NCI-H187 (cell line): ENCODE data around the gene TOM1L2.
A peak's percentile ranks its signal among the peaks of the same experiment; 100 is the strongest.

Experiments
- DNase-seq, 2 experiments: peaks; one replicate each; lab custom pipeline; 2025; lab: John Stamatoyannopoulos, UW

Gene TOM1L2

DNA sequence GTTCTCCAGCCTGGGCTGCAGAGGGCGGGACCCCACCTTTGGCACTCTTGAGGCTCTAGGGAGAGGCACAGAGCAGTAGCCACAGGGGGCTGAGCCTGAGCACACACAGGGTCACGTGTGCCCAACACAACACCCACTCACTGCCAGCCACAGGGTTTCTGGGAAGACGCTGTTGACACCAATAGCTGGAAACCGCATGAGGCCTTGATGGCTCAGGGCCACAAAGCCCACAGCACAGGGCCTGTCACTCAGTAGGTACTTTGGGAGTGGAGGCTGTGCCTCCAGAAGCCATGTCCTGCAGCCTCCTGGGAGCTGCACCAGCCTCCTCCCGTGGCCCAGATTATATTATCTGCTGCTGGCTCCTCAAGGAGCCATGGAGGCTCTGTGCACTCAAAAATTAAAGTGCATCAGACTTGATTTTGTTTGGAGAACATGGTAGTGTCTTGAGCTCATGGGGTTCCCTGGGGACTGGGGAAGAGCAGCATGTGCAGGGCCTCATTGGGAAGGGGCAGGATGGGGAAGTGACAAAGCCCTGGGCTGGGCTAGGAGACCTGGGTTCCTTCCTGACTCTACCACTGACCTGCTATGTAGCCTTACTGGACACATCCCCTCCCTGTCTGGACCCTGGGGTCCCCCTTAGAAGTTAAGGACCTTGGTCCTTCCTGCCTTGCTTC lies 122.9 kb downstream of the TOM1L2 start:
- peak in 1 of 2 experiments; percentile 16 for DNase-seq

DNA sequence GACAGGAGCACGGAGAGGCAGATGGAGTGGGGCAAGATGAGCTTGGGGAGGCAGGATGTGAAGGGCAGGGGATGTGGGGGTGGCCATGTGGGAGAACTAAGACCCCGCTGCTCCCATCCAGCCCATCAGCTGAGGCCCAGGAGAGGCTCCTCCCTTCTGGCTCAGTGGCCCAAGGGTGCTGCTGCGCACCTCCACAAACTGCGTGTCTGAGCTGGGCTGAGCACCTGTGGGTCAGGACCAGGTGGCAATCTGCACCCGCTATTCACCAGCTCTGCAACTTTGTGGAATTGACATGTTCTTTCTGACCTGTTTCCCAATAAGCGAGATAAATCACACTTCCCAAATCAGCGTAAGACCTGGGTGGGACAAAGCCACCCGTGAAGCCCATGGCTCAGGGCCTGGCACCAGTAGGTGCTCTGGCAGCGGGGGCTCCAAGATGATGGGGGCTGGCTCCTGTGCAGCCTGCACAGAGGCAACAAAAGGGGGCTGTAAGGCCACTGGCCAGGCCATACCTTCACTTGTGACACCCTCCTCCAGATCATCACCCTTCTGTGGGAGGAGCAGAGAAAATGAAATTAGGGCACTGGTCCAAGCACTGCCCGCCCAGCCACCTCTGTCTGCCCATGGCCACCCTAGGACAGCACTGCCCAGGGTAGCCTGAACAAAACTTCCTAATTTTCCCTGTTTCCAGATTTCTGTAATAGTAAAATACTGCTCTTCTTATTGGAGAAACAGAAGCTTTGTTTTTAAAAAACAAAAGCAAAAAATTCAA lies 123.7 kb downstream of the TOM1L2 start:
- DNase-seq: no peak

DNA sequence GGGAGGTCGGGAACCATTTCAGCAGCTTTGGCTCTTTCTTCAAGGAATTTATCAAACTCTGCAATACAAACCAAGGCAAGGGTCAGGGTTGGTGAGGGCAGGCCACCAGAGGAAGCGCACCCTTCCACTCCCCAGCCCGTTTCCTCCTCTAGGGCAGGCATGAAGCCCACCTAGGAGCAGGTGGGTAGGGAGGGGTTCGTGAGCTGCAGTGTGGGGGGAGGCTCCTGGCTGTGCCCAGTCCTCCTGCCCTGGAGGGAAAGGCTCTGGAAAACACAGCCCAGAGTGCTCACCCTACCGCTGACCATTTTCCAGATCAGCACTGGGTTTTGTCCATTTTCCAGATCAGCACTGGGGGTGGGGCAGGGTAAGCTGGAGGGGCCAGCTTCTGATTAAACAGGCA lies 124.5 kb downstream of the TOM1L2 start:
- no peak for DNase-seq

DNA sequence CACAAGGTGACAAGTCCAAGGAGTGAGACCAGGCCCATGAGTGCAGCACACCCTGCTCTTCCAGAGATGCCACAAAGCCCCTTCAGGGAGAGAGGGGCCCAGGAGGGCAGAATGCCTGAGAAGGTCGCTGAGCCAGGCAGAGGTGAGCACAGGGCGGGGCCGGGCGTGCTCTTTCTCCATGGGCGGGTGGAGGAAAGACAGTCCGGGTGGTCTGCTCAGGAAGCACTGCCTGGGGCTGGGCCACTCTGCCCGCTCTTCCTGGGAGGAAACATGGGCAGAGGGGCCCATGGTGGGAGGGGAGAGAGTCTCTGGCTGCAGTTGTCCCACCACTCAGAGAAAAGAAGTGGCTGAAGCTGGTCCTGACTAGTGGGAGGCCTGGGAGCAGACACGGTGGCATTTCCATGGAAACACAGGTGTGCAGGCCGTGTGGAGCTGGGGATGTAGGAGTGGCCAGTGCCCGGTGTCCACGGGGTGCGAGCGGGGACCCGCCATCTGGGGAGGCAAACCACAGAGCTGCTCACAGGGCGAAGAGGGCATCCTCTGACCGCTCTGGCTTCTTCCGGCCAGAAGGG lies 125.0 kb downstream of the TOM1L2 start:
- no peak for DNase-seq

DNA sequence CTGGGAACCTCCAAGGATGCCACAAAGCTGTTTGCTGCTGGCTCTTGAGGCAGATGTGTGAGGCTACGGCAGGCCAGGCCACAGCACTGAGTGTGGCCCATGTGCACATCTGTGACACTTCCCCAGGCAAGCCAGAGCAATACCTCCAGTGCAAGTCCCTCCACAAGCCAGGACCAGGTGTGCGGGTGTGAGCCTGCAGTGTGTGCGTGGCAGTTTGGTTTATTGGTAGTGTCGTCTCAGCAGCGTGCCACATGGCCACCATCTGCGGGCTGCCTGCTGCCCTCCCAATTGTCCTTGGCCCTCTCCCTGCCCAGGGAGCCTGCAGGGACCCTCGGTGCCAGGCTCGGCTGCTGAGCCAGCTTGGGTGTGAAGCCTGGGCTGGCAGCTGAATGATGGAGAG lies 125.6 kb downstream of the TOM1L2 start:
- DNase-seq: no peak

DNA sequence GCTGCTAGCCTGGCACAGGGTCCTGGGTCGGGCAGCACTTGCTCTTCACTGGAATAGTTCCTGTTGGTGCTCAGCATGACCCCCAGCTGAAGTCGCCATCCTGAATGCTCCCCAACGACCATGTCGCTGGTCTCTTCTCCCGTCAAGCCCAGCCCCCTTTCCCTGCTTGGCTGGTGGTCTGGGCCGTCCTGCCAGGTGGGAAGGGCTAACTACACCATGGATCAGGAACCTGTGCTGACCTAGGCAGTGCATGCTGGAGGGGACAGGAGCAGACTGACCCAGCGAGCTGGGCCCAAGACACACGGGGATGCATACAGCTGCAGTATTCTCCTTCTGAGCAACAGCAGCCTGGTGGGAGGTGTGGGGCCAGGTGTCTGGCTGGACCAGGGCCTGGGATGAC lies 126.2 kb downstream of the TOM1L2 start:
- DNase-seq: no peak

DNA sequence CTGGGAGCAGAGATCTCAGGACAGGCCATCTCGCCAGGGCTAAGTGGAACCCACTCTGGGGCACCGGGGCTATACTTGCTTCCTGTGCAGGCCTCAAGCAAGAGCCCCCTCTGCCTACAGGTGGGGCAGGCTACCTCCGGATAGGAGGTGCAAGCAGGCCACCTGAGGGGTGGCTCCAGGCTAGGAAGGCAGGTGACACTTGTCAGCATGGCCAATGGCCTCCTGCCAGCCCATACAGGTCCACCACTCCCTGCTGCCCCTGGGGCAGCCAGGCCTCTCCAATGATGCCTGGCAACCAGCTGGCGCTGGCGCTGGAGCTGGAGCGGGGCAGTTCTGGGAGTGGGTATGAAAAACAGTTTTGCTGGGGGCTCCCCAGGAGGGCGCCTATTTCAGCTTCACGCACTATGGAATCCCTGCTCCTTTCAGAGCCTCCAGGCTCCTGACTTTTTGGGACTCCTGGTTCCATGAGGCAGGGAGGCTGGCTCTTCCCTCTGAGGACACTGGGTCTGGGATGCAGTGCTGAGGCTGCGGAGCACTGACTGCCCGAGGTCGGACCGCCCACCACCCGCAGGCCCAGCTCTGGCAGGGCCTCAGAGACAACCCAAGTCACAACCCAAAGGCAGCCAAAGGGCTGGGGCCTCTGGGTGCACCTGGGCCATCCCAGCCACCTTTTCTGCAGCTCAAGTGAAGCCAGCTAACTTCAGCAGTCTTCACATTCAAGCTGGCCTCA lies 127.0 kb downstream of the TOM1L2 start:
- DNase-seq: no peak

DNA sequence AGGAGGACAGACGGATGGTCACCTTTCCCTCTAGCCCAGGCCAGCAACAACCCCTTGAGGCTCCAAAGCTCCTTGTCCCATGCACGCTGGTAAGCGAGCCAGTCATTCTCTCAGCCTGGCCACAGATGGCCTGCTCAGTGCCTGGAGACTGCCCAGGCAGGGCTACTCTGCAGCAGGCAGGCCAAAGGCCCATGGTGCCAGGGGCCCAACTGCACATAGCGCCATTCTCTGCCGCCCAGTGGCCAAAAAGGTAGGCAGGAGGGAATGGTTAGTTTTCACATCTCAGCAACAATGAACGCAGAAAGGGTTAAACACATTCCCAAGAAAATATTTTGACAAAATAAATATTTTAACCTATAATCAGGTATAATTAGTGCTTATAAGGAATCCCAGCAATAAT lies 127.7 kb downstream of the TOM1L2 start:
- no peak for DNase-seq

DNA sequence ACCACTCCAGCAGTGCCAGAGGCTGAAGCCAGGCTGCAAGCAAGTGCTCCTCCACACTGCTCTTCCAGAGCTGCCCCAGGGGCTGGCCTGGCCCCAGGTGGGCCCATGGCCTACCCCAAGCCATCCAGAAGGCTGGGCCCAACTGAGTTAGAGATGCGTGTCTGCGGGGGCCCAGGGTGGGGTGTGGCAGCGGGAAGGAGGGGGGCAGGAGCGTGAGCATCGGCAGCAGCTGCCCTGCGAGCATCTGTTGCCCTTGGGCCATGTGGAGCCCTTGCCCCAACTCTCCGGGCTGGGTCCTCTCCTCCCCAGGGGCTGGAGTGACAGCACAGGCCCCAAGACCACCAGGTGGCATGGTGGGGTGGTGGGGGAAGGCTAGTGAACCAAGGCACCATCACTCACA lies 128.1 kb downstream of the TOM1L2 start:
- DNase-seq: no peak

DNA sequence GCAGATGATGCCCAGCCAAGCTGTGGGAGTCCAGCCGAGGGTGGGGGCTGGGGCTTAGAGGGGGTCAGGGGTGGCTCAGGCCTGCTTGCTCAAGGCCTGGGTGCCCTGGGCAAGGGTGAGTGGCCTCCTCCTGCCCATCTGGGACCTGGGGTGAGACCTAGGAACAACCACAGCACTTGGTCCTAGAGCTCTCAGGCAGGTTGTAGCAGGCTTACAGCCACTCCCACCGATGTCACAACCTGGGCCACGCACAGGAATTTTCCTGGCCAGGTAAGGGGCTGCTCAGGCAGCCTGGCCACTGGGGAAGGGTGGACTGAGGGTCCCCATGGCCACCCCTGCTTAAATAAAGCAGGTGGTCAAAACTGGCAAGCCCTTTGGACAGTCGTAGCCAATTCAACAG lies 129.1 kb downstream of the TOM1L2 start:
- no peak for DNase-seq

DNA sequence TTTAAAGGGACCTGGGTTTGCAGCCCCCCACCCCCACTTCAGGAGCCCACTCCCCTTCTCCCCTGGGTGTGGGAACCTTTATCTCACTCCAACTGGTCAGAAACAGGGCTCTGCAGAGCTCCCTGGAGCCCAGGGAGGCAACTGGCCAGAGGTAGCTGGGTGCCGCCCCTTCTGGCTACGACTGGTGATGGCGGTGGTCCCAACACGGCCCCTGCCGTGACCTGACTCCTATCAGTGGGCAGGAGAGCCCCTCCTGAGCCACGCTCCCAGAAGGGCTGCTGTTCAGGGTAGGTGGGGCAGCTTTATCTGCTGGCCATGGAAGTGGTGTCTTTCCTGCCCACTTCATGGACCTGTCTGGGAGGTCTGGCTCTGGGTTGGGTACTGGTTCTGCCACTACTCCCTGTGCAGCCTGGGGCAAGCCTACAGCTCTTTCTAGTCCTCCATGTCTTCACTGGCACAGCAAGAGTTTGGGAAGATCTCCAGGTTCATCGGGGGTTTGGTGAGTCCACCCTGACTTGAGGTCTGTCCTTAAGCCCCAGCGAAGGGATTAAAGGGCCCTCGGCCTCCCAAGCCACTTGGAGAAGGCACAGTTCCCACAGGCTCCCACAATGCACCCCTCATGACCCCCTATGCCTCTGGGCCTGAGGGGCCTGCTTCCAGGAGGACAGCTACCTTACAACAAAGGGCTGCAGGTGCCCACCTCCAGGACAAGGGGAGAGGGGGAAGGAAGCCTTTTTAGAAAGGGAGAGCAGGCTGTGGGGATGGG lies 129.9 kb downstream of the TOM1L2 start:
- DNase-seq: no peak

DNA sequence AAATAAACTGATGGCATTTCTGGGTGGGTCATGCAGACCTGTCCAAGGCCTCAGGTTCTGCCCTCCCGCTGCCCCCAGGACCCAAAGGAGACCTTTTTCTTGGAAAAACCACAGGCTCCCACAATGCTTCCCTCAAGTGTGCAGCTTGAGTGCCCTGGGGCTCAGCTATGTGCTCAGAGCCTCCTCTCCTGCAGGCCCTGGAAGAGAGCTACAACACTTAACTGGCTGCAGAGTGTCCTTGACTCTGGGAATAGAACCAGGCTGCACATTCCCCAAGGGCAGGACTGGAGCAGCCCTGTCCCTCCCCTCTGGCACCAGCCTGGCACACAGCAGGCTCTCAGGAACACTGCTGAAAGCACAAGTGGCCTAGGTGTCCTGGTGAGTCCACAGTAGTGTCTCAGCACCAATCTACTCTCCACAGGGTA lies 130.6 kb downstream of the TOM1L2 start:
- DNase-seq: peak; percentile 18 to 62

DNA sequence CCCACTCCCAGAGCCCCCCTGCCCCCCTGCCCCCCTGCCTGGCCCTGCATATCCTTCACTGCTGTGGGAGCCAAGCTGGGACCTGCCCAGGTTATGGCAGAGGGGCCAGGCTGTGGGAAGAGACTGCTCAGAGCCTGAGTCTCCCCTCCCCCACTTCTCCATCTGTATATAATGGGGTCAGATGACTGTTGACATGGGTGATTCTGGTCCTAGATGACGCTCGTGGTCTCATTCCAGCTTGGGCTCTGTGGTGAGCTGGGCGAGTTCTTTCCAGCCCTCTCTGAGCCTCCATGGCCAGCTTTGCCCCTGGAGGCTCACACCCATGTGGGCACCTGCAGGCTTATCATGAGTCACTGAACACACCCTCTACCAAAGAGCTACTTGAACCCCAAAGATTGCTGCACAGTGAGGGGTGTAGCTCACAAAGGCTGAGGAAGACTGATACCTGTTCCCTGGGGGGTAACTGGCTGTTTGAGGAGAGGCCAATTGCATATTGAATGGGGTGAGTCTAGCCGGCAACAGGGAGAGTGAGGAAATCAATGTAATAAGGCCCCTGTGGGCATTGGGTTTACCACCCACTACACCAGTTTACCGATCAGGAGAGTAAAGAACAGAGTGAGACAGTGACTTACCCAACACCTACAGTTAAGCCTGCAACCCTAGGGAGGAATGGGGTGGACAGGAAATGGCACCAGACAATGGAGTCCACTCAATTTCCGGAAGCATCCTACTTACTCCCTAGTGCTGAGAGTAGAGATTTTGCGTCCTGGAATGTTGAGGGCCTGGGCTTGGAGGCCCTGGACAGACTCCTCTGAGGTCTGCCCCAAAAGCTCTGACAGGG lies 131.2 kb downstream of the TOM1L2 start:
- peak in 1 of 2 experiments; percentile 37 for DNase-seq

DNA sequence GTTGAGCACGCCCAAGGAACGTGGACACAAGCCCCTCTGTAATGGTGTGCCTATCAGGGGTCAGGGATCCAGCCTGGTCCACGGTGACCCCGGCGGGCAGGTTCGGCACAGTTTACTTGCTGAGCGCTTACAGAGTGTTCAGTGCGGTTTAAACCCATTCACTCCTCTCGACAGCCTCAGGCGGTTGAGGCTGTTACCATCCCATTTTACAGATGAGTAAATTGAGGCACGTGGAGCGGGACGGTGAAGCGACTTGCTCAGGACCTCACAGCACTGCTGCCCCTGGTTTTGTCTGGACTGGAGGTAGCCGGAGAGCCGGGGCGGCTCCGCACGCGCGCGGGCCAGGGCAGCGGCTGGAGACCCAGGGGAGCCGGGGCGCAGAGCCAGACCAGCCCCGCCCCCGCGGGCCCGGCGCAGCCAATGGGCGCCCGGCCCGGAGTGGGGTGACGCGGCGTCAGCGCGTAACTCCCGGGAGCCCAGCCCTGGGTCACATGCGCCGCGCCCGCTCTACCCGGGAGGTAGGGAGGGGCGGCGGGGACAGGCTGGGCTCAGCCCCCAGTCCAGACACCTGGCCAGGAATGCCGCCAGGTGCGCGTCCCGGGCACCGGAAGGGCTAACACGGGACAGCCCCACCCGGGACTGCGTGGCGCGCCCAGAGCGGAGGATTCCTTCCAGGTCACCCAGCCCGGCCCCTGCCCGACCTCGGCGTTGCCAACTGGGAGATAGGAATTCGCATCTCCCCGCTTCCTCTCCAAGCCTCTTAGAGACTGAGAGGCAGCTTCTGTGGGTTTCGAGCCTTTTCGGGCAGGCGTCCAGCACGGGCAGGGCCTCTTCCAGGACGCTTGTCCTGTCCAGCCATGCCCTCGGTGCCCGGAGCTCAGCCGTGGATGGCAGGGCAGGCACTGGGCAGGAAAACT lies 132.2 kb downstream of the TOM1L2 start:
- peak; percentile 15 to 38 for DNase-seq

DNA sequence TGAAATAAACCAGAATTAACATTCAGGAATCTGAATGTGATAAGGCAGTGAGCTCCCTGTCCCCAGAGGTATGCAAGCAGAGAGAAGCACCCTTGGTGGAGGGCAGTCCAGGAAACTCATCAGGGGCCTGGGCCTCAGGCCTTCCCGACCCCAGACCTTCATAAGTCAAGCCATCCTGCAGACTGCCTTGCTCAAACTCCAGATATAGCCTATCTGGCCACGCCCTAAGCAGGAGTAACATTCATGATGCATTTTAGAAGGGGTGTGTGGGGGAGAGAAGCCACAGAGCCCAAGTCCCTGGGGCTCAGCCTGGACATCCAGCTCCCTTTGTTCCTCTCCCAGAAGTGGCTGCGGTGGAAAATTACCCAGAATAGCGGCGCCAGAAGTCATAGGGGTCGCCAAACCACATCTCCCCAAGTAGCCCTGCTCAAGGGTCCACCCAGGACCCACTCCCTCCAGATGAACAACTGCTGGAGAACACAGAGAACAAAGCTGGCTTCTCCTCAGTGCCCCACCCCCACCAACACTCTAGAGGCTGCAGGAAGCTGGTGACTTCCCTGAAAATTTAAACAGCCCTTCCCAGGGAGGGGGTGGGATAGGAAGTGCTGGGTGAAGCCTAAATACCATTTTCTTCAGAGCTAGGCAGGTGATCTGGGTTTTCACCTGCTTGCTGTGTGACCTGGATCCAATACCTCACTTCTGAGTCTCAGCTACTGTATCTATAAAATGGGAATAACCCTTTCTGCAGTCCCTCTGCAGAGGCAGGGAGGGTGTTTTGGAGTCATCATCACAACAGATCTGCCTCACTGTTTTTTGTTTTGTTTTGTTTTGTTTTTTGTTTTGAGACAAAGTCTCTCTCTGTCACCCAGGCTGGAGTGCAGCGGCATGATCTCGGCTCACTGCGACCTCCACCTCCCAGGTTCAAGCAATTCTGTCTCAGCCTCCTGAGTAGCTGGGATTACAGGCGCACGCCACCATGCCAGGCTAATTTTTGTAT lies 133.9 kb downstream of the TOM1L2 start:
- no peak for DNase-seq

DNA sequence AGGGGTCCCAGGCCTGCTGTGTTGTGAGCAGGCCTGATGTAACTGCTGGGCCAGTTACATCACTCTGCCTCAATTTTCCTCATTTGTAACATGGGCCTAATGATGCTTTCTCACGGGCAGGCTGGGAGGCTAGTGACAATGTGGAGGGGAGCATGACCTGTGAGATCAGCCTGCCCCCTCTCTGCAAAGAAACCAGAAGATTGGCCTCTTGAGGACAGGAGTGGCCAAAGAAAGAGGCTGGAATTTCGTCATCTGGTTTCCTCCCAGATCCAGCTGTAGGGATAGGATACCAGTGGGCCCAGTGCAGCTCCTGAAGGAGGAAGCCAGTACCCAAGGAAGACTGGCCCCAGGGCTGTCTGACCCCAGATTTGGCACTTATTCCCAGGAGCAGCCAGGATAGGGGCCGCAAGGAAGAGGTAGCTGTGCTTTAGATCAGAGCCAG lies 134.8 kb downstream of the TOM1L2 start:
- no peak for DNase-seq

DNA sequence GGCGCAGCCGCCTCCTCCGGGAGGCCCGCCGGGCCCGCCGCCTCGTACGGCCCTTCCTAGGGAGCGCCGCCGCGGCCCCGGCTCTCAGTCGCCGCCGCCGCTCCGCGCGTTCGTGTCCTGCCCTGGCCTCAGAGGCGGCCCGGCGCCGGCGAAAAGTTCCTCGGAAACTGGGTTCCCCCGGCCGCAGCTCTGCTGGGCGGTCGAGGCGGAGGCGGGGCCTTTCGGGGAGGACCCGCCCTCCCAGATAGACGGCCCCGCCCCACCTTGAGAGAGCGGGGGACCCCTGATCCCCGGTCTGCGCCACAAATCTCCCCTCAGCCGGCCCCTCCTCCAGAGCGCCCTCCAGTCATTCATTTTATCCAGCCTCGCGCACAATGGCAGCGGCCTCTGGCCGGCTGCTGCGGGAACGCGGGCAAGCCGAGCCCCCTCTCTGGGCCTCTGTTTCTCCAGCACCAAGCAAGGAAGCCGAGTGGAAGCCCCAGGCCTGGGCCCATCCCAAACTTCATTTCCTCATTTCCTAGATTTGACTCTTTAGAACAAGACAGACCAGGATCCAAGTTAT lies 135.3 kb downstream of the TOM1L2 start, which contains the start of gene SREBF1:
Gene SREBF1 (minus strand): TSS at position 169 of the 562 bp plus-strand sequence. CDS start 169 bp downstream, outside the sequence.
- DNase-seq: no peak

DNA sequence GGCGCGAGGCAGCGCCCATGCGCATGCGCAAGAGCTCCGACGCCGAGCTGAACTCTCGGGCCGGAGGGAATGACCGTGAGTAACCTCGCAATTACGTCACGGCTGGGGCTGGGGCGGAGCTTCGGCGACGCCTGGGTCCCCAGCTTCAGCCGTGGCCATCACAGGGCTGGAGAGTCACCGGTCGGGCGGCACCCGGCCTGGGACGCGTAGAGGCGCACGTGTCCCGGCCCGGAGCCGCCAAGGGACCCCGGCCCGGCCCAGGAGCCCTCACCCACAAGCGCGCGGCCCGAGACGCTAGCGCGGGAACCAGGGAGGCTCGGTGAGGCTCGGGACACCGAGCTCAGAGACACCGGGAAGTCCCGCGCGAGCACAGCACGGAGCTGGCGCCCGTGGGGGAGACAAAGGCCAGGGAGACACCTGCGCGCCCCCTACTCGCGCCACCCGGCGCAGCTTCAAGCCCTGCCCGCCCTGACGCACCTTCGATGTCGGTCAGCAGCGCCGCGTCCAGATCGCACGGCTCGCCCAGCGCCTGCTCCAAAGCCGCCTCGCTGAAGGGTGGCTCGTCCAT lies 135.9 kb downstream of the TOM1L2 start:
- DNase-seq: peak; percentile 78 to 80
